ENCODE results near the gene FER.

DNA sequence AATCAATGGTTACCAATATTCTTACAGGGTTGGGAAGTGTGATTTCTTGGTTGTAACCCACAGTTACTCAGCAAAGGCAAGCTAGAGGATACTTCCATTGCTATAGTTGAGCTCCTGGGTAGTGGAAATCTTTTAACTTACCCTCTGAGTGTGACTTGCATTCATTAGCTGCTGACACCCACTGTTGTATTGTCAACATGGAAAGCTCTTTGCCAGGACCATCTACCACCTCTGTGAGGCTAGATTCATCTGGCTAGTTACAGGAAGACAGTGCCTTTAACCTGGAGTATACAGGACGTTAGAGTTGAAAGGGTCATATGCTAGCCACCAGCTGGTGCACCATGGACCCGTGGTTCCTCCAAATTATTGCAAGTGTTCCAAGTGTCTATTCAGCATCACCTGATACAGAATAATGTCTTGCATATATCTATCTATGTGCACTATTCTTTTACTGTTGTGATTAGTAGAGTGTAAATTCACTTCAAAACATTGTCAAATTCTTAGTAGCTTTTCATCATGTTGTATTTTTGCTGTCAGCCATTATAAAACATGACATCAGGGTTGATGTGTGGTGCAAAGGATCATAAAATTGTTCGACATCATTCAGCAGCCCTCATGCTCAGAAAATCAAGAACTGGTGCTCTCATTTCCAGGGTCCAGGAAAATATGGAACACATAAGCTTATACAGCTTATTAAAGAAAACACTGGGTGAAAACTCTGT is 423.1 kb downstream of the FER start:
- TF ChIP-seq POLR2A (IDR thresholded peaks at IDR 0.05), result no peak
- TF ChIP-seq, protein P1, sequence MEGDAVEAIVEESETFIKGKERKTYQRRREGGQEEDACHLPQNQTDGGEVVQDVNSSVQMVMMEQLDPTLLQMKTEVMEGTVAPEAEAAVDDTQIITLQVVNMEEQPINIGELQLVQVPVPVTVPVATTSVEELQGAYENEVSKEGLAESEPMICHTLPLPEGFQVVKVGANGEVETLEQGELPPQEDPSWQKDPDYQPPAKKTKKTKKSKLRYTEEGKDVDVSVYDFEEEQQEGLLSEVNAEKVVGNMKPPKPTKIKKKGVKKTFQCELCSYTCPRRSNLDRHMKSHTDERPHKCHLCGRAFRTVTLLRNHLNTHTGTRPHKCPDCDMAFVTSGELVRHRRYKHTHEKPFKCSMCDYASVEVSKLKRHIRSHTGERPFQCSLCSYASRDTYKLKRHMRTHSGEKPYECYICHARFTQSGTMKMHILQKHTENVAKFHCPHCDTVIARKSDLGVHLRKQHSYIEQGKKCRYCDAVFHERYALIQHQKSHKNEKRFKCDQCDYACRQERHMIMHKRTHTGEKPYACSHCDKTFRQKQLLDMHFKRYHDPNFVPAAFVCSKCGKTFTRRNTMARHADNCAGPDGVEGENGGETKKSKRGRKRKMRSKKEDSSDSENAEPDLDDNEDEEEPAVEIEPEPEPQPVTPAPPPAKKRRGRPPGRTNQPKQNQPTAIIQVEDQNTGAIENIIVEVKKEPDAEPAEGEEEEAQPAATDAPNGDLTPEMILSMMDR (IDR thresholded peaks at IDR 0.05 in 4 of 5, conservative IDR thresholded peaks at IDR 0.05 in 1 of 5), result no peak

Measured in gastrocnemius medialis (tissue), 4 donors.